Epidermal melanocyte (primary cell): ENCODE measurements around the gene RPH3AL.
"Not testable (repeated sequence)": the region's sequence is repeated elsewhere in the genome, so short reads cannot be mapped to it uniquely, and the experiment has no call there.

ENCODE experiments used
- DNase-seq: peaks from one replicate; pipeline ENCODE4 v3.0.0; 2011; ENCODE audit warnings: low spot score; ENCODE audit not compliant: insufficient read length

The RPH3AL gene

DNA sequence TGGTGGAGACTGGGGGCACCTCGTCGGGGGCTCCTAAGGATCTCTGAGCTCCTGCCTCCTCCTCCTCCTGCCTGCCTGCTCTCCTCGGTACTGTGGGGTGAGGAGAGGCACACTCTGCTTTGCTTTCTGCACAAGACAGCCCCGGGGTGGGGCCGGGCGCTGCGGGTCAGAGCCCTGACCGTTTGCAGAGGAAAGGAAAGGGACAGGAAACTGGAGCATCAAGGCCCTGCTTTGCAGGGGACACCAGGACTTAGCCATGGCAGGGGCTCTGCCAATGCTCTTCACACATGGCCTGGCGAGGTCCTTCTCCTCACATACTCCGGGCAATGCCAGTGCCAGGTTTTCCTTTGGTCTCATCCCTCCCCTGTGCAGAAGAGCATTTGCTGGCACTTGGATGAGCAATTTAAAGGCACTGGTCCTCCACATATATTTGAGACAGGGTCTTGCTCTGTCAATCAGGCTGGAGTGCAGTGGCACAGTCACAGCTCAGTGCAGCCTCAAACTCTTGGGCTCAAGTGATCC lies 147.4 kb downstream of the RPH3AL start:
- DNase-seq = no peak

GRCh38 chr17:204427-205147 lies 148.0 kb downstream of the RPH3AL start:
- DNase-seq = no peak

DNA sequence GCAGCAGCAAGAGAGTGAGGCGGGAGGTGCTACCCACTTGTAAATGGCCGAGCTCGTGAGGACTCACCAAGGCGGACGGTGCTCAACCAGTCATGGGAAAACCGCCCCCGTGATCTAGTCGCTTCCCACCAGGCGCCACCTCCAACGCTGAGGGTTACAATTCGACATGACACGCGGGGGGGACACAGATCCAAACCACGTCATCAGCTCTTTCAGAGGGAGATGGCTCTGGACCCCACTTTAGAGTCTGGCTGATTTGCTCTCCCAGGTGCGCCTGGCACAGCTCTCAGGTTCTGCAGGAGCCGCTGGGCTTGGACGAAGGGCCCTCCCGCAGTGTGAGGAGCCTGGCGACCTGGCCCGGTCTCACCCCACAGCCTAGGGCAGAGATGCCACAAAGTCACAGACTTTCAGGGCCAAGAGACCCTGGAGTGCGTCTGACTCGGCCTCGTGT lies 150.1 kb downstream of the RPH3AL start:
- no peak for DNase-seq

GRCh38 chr17:201736-202135 lies 150.9 kb downstream of the RPH3AL start:
- not testable (repeated sequence) for DNase-seq

DNA sequence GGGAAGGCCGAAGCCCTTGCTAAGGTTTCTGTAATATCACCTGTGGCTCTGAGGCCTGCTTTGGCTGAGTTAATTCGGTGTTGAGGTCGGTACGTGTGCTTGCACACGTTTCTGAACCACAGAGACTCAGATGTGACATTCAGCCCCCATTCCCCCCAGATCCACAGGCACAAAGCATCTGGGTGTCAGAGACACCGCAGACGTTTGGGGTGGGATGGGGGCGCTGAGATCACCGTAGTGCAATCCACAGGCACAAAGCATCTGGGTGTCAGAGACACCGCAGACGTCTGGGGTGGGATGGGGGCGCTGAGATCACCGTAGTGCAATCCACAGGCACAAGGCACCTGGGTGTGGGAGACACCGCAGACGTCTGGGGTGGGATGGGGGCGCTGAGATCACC lies 151.3 kb downstream of the RPH3AL start:
- not testable (repeated sequence) for DNase-seq

DNA sequence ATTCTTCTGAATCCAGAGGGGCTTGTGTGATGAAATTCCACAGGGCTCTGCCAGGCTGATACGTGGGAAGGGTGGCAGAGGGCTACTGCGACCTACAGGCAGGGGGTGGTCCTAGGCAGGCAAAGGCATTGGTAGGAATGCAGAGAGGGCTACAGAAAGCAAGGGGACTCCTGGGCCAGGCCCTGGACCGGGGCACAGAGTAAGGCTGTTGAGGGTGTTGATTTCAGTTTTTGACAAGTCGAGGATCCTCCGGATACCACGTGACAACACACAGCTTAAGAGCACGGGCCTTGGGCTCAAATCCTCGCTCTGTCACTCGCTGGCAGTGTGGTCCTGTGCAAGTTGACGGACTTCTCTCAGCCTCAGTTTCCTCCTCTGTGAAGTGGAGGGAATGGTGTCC lies 152.0 kb downstream of the RPH3AL start:
- DNase-seq = no peak

DNA sequence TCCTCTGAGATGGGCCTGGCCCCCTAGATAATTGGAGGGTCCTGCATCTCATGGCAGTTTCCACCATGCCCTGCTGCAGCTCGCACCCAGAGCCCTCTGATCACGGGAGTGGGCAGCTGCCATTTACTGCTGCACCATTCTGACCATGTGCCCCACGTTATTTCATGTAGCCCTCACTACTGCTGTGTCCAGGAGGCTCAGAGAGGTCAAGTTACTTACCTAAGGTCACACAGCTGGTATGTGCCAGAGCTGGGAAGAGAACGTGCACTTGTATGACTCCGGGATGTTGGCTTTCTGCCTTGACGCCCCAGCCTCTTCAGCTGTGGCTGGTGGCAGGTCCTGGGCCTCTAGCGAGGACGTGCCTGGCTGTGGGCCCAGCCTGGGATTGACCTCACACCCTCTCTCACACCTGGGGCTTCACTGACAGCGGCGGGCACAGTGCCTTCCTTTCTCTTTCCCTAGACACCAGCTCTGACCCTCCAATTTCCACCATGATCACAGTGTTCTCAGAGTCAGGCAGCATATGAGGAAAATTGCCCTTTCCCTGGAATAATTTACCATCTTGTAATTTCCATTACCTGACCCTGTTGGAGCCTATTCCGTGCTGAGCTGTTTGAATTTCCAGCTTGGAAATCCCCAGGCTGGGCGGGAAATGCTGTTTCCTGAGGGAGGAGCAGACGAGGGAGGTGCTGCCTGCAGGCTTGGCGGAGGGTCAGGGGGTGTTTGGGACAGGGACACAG lies 152.6 kb downstream of the RPH3AL start:
- no peak for DNase-seq

- no peak for DNase-seq
Observed at GRCh38 chr17:199191-199604, 153.4 kb downstream of the RPH3AL start.

DNA sequence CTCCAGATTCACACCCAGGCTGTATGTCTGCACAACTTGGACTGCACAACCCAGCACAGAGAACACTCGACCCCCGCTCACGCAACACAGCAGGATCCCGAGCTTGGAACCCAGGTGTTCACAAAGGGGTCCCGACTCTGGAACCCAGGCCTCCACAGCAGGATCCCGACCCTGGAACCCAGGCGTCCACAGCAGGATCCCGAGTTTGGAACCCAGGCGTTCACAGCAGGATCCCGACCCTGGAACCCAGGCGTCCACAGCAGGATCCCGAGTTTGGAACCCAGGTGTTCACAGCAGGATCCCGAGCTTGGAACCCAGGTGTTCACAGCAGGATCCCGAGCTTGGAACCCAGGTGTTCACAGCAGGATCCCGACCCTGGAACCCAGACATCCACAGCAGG lies 154.4 kb downstream of the RPH3AL start:
- DNase-seq = not testable (repeated sequence)

DNA sequence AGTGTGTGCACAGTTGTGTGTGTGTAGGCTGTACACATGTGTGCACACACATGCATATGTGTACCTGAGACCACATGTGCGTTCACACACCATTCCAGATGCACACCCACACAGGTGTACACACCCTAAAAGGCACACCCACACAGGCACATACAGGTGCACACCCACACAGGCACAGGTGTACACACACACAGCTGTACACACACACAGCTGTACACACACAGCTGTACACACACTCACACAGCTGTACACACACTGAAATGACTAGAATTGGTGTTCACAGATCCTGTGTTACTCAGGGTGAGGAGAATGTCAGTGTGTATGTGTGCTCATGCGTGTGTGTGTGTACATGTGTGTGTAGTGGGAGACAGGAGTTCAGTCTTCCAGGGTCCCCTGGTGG lies 155.3 kb downstream of the RPH3AL start:
- no peak for DNase-seq

DNA sequence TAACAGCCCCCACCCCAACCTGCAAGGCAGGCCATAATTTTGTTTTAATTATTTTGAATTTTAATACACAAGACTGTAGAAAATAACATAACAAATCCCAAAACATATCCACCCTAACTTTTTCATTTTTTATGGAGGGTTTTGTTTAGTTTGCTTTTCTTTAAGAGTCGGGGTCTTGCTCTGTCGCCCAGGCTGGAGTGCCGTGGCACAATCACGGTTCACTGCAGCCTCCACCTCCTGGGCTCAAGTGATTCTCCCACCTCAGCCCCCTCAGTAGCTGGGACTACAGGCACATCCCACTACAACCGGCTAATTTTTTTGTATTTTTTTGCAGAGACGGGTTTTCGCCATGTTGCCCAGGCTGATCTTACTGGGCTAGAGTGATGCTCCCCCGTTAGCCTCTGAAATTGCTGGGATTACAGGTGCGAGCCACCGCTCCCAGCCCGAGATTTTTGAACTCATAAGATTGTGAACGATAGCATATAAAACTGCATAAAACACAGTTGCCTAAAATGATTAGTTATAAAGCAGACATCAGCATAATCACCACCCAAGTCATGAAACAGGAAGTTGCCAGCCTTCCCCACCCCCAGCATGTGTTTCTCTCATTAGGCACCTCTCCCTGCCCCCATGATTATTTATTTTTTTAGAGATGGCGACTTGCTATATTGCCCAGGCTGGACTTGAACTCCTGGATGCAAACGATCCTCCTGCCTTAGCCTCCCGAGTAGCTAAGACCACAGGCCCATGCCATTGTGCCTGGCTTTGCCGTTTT lies 157.6 kb downstream of the RPH3AL start:
- DNase-seq = no peak

DNA sequence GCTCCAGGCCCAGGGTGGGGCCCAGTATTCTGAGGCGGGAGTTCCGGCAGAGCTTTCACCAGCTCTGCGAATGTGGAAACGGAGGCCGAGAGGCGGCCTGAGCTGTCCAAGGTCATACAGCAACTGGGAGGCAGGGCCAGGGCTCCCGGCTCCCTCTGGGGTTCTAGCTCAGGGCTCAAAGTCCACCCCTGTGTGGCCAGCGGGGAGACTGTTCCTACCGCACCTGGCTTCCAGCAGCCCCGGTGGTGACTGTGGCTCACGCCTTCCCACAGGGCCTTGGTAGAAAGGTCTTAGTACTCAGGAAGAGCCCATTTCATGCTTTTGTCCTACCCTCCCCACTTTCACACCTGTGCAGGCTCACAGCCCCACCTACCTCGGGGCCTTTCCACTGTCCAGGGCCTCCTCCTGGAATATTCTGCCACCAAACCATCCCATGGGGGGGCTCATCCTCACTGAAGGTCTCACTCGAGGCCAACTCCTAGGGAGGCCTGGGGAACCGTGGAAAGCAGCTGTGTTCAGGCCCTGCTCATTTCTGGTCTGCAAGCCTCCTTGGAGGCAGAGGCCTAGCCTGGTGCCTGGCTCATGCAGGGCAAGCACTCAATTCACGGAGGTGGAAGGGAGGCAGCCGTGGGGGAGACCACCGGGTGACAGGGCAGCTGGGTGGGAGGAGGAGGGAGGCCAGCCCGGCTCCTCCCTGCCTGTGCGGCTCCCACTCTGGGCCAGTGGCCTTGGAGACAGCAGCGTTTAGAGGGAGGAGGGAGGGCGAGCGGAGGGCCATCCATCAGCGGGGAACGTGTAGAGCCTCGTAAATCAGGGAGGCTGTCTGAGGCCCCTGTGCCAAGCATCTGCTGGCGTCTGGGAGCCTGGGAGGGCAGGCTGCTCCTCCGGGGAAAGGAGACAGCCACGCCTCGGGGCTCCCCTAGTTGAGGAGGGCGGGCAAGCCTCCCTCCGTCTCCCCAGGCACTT lies 158.5 kb downstream of the RPH3AL start:
- no peak for DNase-seq

- DNase-seq = no peak
Observed at GRCh38 chr17:193426-193810, 159.2 kb downstream of the RPH3AL start.

DNA sequence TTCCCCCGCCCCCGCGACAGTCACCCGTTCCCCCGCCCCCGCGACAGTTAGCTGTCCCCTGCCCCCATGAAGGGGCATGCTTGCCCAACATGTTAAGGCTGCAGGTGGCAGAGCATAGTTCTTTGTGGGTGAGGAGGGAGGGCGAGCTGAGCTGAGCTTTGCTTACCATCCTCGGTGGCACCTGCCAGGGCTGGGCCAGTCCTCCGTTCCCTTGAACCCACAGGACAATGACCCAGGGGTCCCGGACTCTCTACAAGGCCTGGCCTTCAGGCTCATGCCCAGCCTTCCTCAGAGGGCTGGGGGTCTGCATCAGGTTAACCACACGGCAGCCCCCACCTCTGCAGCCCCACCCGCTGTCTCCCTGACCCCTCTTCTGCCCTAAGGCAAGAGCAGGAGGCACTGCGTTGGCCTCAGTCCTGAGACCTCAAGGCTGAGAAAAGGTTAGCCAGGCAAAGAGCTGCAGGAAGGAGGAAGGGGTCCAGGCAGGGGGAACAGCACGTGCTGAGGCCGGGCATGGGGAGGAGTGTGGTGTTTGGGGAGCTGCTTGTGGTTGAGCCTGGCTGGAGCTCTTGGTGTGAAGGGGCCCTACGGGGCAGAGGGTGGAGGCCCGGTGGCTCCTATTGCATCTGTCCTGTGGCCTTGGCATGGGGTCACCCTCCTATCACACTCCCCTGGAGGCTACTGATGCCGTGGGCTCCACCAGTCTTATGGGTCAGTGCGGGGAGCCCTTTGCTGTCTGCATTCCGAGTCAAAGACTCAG lies 159.8 kb downstream of the RPH3AL start:
- DNase-seq = no peak

GRCh38 chr17:189444-189843 lies 163.2 kb downstream of the RPH3AL start:
- DNase-seq = no peak

DNA sequence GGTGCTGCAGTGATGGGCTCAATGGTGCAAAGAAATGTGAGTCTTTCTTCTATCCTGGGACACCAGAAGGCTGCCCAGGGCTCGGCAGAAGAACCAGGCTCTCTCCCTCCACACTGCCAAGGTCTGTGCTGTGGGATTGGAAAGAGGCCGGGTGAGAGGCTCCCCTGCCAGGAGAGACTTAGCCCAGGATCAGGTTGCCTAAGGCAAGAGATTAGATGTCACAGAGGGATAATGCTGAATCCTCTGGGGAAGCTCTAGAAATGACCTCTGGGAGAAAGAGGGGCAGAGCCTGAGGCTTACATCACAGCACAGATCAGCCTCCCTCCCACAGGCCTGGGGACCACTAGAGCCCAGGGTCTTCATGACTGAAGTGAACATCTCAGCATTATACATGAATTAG lies 165.5 kb downstream of the RPH3AL start:
- DNase-seq = no peak

DNA sequence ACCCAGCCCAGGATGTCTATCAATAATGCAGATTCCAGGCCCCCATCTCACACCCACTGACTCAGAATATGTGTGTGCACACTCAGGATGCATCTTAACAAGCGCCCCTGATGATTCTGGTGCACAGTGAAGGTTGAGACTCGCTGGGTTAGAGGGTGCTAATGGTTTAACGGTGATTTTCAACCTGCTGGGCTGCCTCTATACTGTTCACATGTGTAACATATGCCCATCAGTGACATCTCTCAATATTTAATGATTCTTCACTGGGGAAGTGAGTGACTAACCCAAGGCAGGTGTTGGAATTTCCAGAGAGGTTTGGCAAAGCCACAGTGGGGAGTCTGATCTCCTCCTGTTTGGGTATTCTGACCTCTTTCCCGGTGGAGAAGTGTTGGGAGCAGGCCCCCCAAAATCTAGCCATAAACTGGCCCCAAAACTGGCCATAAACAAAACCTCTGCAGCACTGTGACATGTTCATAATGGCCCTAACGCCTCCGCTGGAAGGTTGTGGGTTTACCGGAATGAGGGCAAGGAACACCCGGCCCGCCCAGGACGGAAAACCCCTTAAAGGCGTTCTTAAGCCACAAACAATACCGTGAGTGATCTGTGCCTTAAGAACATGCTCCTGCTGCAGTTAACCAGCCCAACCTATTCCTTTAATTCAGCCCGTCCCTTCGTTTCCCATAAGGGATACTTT lies 167.0 kb downstream of the RPH3AL start:
- DNase-seq = no peak

- no peak for DNase-seq
Observed at GRCh38 chr17:183021-183420, 169.6 kb downstream of the RPH3AL start.

- DNase-seq = no peak
Observed at GRCh38 chr17:182050-182751, 170.4 kb downstream of the RPH3AL start.
